GM18499 (cell line): ENCODE results near the gene ANKRD33.

Experiments used
- ATAC-seq: cut with Tn5 transposase; IDR thresholded peaks from one replicate; pipeline ENCODE4 v1.9.1; 2021; ENCODE audit warnings: moderate number of reproducible peaks; ENCODE audit not compliant: insufficient read depth, unreplicated experiment

Gene ANKRD33

DNA sequence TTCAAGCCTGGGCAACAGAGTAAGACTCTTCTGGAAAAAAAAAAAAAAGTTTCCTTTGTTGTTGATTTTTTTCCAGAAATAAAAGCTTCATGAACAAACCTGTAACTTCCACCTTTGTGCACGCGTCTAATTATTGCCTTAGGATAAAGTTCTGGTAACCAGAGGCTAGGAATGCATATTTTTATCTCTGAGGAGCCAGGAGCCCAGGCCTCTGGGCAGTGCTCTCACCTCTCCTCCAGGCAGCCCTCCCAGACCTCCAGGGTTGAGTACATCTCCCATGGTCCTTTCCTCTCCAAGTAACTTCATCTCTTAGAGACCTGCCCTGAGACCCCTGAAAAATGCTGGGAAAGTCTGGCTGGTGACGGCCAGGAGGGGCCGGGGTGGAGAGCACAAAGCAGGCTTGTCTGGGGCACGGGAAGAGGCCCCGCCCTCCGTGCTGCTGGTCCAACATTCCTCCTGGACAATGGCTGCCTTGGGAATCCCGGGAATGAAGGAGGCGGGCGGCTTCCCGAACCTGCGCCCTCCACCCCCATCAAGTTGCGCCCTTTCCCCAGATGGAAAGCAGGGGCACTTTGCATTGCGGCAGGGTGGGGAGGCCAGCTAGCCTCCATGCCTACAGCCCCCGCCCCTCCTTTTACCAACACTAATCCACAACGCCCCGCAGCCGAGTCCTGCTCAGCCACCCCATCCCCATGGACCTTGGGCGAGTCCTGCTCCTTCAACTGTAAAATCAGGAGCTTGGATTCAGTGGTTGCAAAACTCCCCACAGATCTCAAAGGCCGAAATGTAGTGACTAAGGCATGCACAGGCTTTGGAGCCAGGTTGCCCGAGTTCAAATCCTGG, 32.1 kb upstream of the ANKRD33 start:
- no peak for ATAC-seq

DNA sequence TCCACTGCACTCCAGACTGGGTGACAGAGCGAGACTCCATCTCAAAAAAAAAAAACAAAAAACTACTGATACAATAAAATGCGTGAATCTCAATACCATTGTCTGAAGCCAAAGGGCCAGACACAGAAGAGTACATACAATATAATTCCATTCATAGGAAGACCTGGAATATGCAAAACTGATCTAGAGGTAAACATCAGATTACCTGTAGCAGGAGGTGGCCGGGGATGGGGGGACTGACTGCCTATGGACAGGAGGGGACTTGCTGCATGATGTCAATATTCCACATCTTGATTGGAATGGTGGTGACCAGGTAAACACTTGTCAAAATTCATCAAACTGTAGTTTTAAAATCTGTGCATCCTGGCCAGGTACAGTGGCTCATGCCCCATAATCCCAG, 26.9 kb upstream of the ANKRD33 start:
- ATAC-seq = no peak

DNA sequence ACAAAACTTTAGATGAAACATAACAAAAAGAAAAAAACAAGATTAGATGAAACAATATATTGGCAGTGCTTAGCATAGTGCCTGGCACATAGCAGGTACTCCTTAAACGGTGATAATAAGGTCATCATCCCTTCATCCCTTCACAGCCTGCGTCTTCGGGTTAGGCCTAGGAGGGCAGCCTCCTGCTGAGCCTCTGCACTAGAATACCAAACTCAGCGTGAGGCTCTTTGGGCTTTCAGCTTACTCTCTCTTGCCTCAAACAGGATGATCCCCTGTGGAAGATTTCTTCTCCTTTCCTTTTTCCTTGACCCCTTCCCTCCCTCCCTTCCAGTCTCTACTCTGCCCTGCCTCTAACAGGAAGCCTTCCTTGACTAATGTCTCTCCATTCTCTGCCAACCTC, 25.0 kb upstream of the ANKRD33 start:
- ATAC-seq = no peak

DNA sequence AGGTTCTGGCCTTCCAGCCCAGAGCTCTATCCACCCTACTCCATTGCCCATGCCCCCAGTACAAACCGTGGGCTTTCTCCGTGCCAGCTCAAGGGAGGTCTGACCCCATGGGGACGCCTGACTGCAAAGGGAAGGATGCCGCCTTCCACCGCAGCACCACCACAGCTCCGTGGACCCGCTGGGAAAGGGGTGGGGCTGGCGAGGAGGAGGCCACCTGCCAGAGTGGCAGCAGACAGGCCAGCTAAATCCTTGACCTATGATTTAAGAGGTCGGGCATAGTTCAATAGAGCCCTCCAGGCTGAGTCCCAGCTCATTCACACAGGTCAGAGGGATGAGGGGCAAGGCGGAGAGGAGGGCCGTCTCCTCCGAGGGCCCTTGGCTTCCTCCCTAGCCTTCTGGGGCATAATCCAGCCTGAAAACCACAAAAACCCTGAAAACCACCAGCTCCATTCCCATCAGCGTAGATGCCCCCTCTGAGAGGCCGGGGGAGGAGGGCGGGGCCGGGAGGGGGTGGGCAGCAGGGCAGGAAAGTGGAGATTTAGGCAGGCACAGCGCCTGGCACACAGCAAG, 24.5 kb upstream of the ANKRD33 start:
- no peak for ATAC-seq

DNA sequence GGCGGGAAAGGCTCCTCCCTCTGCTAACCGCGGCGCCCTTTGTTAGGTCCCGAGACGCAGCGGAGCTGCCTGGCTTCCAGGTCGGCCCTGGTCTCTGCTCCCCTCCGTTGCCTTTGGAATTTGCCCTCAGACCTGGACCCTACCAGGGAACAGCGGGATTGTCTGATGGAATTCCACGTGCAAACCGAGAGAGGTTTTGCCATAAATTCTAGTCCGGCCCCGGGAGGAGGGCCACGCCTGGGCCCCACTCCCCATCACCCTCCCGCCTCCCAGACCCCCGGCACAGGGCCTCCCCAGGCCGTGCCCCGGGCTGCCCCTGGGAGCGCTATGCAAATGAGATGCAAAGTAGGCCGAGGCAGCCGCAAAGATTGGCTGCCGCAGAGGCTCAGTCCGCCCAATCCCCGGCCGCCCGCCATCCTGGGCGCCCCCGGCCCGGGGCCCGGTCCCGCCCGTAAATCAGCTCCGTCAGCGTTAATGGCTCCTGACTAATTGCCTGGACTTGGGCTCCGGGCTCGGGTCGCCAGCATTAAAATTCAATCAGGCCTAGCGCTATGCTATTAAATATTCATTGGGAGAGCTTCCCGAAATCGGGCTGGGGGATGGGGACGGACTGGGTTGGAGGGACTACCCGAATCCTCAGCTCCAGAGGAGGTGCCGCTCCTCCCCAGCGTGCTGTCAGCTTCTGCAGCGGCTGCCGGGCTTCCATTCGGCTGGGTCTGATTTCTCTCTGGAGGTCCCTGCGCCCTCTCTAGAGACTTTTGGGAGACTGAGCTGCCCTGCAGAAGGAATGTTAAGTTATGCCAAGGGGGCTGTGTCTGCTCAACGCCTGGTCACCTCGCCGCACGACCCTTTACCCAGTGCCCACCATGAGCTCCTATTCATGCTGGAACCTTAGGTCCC, 23.7 kb upstream of the ANKRD33 start:
- no peak for ATAC-seq

DNA sequence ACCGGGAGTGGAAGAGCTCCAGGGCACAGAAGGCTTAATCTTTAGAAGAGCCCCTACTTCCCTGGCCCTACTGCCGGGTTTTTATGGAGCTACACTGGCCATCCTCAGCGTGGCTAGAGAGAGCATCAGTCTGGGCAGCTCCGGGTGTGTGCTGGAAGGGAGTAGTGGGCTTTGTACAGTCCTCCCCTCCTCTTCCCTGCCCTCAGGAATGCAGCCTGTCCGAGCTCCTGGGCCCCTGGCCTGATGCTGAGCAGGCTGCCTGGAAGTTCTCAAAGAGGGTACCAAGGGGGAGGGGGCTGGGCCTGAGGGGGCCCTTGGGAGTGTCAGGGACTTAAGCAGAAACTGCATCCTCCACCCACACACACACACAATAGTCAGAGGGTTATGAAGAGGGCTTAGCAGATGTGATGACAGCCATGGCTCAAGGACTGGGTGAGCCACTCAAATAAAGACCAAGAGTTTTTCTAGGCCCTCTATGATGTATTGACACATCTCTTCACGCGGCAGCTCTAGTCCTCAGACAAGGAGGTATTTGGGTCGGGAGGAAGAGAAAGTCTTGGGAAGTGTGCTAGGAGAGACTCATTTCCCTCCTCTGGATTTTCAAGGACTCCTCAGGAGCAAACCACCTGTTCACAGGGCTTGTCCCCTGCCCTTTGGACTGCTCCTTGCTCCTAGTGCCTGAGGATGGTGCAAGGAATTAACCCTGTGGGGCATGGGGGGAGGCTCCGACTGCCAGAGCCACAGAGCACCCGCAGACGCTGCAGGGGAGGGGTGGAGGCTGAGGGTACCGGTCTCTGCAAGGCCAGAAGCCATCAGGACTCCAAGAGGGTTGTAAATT, 22.9 kb upstream of the ANKRD33 start:
- ATAC-seq = no peak

DNA sequence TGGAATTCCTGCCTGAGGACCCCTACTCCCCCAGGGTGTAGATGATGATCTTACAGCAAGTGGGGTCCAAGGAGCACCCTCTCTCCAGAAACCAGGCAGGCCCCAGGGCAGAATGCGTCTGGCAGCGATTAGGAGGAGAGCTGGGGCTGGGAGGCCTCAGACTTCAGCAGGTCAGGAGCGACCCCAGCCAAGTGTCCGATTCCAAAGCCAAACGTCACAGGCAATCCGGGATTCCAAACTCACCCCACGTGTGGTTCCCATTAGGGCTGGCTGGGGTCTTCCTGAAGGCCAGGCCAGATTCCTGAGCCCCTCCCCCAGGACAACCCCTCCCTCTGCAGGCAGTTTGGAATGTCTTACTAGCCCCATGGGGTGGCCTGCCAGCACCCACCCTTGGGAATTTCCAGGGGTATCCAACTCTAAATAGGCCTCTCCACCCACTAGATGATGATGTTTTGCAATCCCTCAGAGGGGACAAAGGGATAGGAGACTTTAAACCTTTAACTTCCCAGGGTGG, 22.1 kb upstream of the ANKRD33 start:
- ATAC-seq = no peak

DNA sequence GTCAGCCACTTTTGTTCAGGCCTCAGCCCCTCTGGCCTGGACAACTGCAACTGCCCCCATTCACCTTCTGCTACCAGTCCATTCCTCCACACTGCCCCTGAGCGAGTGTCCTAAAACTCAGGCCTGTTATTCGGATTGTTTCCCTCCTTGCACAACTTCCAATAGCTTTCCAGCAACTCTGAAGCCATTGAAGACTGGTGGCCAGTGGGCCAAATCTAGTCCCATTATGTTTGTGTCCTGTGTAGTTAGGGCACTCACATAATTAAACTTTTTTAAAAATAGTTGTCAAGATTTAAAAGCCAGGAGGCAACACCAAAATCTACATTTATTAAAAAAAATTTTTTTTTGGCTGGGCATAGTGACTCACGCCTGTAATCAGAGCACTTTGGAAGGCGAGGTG, 21.6 kb upstream of the ANKRD33 start:
- no peak for ATAC-seq

DNA sequence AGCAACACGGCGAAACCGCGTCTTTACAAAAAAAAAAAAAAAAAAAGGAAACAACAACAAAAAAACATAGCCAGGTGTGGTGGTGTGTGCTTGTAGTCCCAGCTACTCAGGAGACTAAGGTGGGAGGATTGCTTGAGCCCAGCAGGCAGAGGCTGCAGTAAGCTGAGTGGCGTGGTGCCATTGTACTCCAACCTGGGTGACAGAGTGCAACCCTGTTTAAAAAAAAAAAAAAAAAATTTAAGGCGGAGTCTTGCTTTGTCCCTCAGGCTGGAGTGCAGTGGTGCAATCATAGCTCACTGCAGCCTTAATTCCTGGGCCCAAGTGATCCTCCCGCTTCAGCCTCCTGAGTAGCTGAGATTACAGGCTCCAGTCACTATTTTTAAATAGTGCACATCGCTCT, 21.1 kb upstream of the ANKRD33 start:
- no peak for ATAC-seq

DNA sequence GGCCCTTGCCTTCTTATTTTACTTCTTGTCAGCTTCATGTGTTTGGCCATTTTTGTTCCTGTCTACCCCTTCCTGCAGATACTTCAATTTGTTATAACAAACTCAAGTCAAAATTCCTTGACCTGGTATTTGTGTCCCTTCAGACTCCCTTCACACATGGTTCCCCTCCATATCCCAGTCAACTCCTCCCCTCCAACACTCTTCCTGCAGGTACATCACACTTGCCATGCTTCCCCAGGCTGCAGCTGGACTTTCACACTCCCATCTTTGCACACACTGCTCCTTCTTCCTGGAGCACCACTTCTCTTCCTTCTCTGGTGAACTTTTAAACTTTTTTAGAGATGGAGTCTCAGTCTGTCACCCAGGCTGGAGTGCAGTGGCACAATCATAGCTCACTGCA, 20.5 kb upstream of the ANKRD33 start:
- no peak for ATAC-seq

DNA sequence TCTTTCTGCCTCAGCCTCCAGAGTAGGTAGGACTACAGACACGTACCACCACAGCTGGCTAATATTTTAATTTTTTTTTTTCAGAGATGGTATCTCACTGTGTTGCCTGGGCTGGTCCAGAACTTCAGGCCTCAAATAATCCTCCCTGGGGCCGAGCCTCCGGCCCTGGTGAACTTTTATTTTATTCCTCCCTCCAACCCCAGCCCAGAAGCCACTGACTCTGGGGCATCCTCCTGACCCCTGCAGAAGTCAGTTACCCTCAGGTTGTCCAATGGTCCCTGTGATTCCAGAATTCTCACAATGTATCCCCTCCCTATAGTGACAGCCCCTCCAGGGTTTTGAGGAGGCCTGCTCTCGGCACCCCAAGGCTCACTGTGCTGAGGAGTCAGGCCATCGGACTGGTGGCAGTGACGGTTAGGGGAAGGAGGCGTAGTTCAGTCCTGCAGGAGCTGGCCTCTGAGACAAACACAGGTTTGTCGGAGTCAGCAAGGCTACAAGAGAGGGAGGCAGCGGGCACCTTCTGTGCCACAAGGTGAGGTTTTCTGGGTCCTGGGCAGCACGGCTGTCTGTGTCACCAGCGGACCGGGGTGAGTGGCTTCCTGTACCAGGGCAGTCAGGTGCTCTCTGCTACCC, 20.0 kb upstream of the ANKRD33 start:
- ATAC-seq = no peak

DNA sequence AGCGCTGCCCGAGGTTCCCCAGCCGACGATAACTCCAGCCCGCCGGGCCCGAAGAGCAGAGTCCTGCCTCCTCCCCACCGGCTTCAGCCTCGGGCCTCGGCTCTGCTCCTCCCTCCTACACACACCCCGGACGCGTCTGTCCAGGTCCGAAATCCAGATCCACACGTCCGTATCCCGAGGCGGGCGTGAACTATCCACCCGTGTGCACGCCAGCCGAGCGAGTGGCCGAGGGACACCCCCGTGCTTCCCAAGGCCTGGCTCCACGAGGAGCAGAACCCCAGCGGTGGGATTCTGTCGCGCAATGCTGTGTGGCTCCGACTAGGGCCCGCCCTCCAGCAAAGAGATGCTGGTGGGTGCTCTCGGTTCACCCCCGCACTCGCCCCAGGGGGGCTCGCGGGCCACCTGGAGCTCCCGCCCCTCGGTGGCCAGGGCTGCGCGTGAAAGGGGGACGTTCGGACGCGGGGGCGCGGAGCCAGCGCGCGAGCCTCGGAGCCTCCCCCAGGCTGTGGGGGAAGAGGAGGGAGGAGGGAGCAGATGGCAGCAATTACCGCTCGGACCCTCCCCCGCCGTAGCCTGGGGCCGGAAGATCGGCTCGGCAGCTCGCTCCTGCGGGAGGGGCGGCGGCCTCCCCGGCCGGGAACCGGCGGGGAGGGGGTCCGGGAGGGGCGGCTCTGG, 18.9 kb upstream of the ANKRD33 start:
- ATAC-seq = no peak

DNA sequence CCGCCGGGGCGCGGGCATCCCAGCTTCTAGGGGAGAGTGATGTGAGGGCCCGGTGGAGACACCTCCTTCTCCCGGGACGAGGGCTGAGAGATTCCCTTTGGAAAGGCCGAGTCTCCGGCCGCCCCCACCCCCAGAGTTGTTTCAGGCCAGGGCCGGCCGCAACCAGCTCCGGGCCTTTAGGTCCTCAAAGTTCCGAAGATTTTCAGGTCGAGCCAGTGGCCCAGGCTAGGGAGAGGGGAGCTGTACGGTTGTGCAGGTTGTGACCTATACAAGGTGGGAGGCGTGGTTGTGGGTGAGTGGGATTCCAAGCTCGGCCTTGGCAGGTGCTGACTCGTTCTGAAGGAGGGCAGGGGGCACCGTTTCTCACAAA, 18.4 kb upstream of the ANKRD33 start:
- no peak for ATAC-seq

DNA sequence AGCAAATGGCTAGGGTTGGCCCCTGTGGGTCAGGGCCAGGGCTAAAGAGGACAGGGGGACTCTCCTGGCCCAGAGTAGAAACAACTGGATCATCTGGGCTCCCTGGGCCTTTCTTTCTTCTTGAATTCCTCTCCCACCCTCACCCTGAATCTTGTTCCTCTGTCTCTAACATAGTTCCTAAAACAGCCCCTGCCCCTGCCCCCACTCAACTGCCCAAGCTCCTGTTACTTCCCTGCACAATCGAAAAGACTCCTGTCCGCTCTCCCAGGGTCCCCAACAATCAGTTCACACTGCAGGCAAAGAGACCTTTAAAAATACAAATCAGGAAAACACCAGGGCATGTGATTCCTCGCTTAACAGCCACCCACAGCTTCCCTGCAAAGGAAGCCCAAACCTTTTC, 18.0 kb upstream of the ANKRD33 start:
- no peak for ATAC-seq

DNA sequence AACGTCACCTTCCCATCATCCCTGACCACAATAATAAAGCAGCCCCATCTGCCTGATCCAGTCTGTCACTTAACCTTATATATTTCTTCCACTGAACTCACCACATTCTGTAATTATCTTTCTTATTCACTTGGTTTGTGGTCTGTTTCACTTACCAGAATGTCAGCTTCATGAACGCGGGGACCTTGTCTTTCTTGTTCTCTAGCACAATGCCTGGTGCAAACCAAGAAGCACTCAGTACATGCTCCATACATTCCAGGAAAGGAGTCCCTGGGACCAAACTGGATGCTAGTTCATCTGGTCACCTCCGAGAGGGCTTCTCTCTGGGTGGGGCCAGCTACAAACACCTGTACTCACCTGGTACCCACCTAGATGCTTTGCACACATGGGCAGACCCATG, 17.4 kb upstream of the ANKRD33 start:
- ATAC-seq = no peak

DNA sequence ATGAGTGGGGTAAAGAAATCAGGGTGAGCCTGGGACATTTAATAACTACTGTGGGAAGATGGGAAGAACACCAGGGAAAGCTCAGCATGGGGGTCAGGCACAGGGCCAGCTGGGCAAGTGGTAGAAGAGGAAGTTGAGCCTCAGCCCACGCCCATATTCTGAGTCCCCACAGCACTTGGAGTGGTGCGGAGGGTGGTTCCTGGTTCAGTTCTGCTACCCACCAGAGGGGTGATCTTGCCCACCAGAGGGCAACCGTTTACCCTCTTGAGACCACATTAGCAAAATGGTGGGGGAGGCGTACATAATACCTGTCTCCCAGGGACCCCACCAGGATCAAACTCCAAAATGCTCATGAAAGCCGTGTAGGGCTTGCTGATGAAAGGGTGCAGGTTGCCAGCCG, 16.8 kb upstream of the ANKRD33 start:
- no peak for ATAC-seq

DNA sequence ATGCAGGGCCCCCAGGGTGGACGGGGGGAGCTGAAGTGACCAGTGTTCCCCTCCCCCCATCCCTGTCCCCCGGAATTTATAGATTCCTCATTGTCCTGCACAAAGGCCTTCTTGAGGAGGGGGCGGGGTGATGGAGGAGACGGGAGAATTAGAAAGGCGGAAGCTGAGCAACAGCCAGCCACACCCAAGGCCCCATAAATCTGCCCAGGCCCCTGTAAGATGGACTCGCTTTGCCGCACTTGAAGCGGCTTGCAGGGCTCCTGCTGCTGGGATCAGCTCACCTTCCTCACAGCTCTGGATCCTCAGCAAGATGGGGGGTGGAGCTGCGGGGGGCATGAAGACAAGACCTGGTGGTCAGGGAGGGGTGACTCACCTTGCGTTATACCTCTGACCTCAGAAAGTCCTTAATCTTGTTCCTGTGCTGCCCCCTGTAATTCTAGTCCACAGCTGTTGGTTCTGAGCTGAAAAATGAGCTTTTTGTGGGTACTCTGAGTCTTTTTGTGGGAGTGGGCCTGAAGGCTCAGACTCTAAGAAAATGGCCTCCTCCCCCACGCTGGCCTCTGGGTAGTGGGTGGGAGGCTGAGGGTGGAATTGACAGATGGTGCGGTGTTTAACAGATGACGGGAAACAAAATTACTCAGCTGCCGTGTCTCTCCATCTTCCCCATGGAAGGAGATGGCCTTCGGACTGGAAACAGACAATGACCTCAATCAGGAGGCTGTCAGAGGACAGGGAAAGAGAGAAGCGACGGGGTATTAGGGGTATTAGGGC, 15.8 kb upstream of the ANKRD33 start:
- ATAC-seq = no peak

DNA sequence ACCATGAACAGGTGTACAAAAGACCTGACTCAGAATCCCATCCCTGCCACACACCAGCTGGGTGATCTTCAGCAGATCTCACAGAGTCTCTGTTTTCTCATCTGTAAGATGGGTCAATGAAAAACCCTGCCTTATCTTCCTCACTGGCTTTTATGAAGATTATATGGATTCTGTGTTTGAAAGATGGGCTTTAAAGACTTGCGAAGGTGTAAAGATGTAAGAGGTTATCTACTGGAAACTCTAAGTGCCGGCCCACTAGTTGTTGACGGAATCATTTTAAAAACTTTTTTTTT, 15.3 kb upstream of the ANKRD33 start:
- no peak for ATAC-seq
